ENCODE results near the gene CLASP1. TPM values are rescaled to one million over a fixed set of nuclear protein-coding genes. Genes with fewer than 3 reads are reported as not detected.
"Not testable (repeated sequence)": the region's sequence is repeated elsewhere in the genome, so short reads cannot be mapped to it uniquely, and the experiment has no call there.

Gene CLASP1
- total RNA-seq, 1 experiment from 2014 or later = 46.1 TPM

- ChIA-PET POLR2A (no interaction called here), CTCF (interaction anchor here (0.5 to 1.0 kb wide), 5 partner anchors 35 to 351 kb away, joined by 3 to 12 read pairs (median 3); no protein-coding TSS in a partner anchor)
- Histone ChIP-seq H3K36me3 (ENCODE audit: control insufficient read depth, insufficient read depth, low read length) (no peaks in the 10 kb centered on the region; the same call in 1 of the 2 replicates), H3K4me1 (no peaks in the 10 kb centered on the region; the same call in 1 of the 2 replicates), H3K4me3 (ENCODE audit: low read depth, low read length) (no peak overlapping the region), H3K9me3 (no peaks in the 10 kb centered on the region), H3K27me3 (replicated peaks; ENCODE audit: control insufficient read depth, insufficient read depth, low read length) (no peaks in the 10 kb centered on the region)
- Mint-ChIP-seq H3K4me3 (ENCODE audit: unreplicated experiment) (no peak overlapping the region), H3K4me1 (ENCODE audit: low read depth, unreplicated experiment) (peaks cover 24% of the 10 kb centered on the region), H3K36me3 (ENCODE audit: insufficient read depth, unreplicated experiment) (no peaks in the 10 kb centered on the region), H3K27ac (ENCODE audit: unreplicated experiment) (no peak overlapping the region), H3K27me3 (ENCODE audit: insufficient read depth, unreplicated experiment) (no peaks in the 10 kb centered on the region), H3K9me3 (ENCODE audit: unreplicated experiment) (no peaks in the 10 kb centered on the region)
- DNase-seq = peak in 1 of 2 experiments; percentile 40
- intact Hi-C loops (cut with micrococcal nuclease; ENCODE audit: unreplicated experiment) = no loop called here
- peak; percentile 25 to 48 for TF ChIP-seq CTCF (IDR thresholded peaks at IDR 0.05; ENCODE audit: insufficient read depth in 1 of 2, low read depth in 1 of 2, low read length in 1 of 2, severe bottlenecking in 1 of 2, unreplicated experiment in 1 of 2)
- BruUV-seq (replicated peaks) = no TSS peak
Measured at GRCh38 chr2:121479882-121480522, 169.3 kb downstream of the CLASP1 start.

GRCh38 chr2:121478996-121479745 lies 170.1 kb downstream of the CLASP1 start:
- POLR2A ChIA-PET = no interaction called here
- no peak overlapping the region for H3K4me3 ChIP-seq (ENCODE audit: low read depth, low read length)

GRCh38 chr2:121478358-121478995 lies 170.8 kb downstream of the CLASP1 start:
- H3K4me1 ChIP-seq; H3K27me3 ChIP-seq (replicated peaks; ENCODE audit: control insufficient read depth, insufficient read depth, low read length); H3K4me3 Mint-ChIP-seq (ENCODE audit: unreplicated experiment); BruUV-seq (replicated peaks); H3K4me3 ChIP-seq (ENCODE audit: low read depth, low read length); H3K36me3 Mint-ChIP-seq (ENCODE audit: insufficient read depth, unreplicated experiment); H3K9me3 Mint-ChIP-seq (ENCODE audit: unreplicated experiment); H3K9me3 ChIP-seq; H3K27ac Mint-ChIP-seq (ENCODE audit: unreplicated experiment); H3K27me3 Mint-ChIP-seq (ENCODE audit: insufficient read depth, unreplicated experiment); CTCF ChIA-PET; H3K36me3 ChIP-seq (ENCODE audit: control insufficient read depth, insufficient read depth, low read length); POLR2A ChIA-PET; DNase-seq; intact Hi-C loops (cut with micrococcal nuclease; ENCODE audit: unreplicated experiment): not testable (repeated sequence)
- peaks cover 26% of the 10 kb centered on the region for H3K4me1 Mint-ChIP-seq (ENCODE audit: low read depth, unreplicated experiment)

More at GRCh38 chr2:121478996-121479745, 170.1 kb downstream of the CLASP1 start:
- no peaks in the 10 kb centered on the region; the same call in 1 of the 2 replicates for H3K36me3 ChIP-seq (ENCODE audit: control insufficient read depth, insufficient read depth, low read length)
- H3K4me1 ChIP-seq = no peaks in the 10 kb centered on the region; the same call in 1 of the 2 replicates
- H3K4me3 Mint-ChIP-seq (ENCODE audit: unreplicated experiment) = no peak overlapping the region
- peaks cover 24% of the 10 kb centered on the region for H3K4me1 Mint-ChIP-seq (ENCODE audit: low read depth, unreplicated experiment)
- H3K27me3 Mint-ChIP-seq (ENCODE audit: insufficient read depth, unreplicated experiment) = no peaks in the 10 kb centered on the region
- no TSS peak for BruUV-seq (replicated peaks)
- no peaks in the 10 kb centered on the region for H3K9me3 Mint-ChIP-seq (ENCODE audit: unreplicated experiment)
- no peak for DNase-seq
- no peaks in the 10 kb centered on the region for H3K36me3 Mint-ChIP-seq (ENCODE audit: insufficient read depth, unreplicated experiment)
- intact Hi-C loops (cut with micrococcal nuclease; ENCODE audit: unreplicated experiment) = no loop called here
- CTCF ChIA-PET = no interaction called here
- TF ChIP-seq CTCF (IDR thresholded peaks at IDR 0.05; ENCODE audit: insufficient read depth in 1 of 2, low read depth in 1 of 2, low read length in 1 of 2, severe bottlenecking in 1 of 2, unreplicated experiment in 1 of 2) = no peak
- H3K27ac Mint-ChIP-seq (ENCODE audit: unreplicated experiment) = no peak overlapping the region
- H3K27me3 ChIP-seq (replicated peaks; ENCODE audit: control insufficient read depth, insufficient read depth, low read length) = no peaks in the 10 kb centered on the region
- H3K9me3 ChIP-seq = no peaks in the 10 kb centered on the region
